ENCODE results near the gene CTXN3. TPM values are rescaled to one million over a fixed set of nuclear protein-coding genes. Genes with fewer than 3 reads are reported as not detected.

CTXN3 gene
- total and polyA plus RNA-seq, 2 donors: 0.30 TPM; not detected in 1

DNA sequence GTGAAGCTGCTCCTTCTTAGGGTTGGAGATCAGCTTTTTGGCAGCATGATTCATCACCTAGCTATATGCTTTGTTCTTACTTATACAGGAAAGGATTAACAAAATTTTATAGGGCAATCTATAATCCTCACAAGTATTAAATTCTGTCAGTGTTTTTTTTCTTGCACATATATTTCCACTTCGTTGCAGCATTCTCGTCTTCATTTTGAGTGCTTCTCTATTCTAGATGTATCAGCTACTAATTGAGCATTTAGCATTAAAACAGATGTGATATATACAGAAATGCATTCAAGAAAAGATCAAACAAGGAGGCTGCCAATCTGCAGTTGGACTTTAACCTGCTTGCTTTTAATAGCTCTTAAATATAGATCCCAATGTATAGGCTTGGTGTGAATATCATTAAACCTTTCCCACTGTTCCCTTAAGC lies 3.6 kb upstream of the CTXN3 start:
- no peak overlapping the region for H3K4me3 ChIP-seq (ENCODE audit: low read length in 2 of 2)
- WGBS: 90% methylated on average over 2 of the region's 2 CpGs
- H3K4me1 ChIP-seq (ENCODE audit: control insufficient read depth in 2 of 2, insufficient read depth in 2 of 2, low read length in 2 of 2): no peaks in the 10 kb centered on the region
- no peaks in the 10 kb centered on the region for H3K9me3 ChIP-seq (ENCODE audit: control insufficient read depth in 2 of 2, insufficient read depth in 1 of 2, low read length in 1 of 2)
- no peak for DNase-seq (ENCODE audit: low read depth in 6 of 9, low spot score in 9 of 9)
- H3K27ac ChIP-seq (ENCODE audit: low read depth in 1 of 2, low read length in 1 of 2): no peak overlapping the region
- H3K27me3 ChIP-seq (ENCODE audit: control insufficient read depth in 2 of 2, insufficient read depth in 1 of 2, low read length in 1 of 2): no peaks in the 10 kb centered on the region
- H3K36me3 ChIP-seq (ENCODE audit: control insufficient read depth in 2 of 2, insufficient read depth in 2 of 2, low read length in 1 of 2): no peaks in the 10 kb centered on the region

DNA sequence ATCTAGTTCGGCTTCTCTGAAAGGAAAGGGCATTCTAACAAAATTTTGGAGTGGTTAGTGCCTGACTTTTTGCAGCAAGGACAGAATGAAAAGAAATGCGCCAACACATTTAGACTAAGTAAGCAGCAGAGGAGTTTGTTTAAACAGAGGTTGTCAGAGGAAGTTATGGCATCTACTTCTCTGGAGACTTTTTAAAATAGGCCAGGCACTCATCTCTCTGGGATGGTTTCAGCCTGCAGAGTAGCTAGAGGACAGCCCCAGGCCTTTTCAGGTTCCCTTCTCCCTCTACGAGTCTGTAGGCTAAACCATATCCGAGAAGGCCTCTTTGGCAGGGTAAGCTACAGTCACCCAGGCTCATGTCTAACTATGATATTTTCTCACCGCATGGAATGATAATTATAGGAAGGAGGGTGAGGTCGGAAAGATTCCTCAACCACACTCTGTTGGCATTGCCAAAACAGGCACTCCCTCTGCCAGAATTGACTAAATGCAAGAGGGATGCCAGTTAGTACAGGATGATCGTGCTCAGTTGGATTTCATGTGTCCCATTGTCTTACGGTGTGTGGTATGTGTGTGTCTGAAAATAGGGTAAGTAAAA lies 1.4 kb upstream of the CTXN3 start:
- no peak overlapping the region for H3K27ac ChIP-seq (ENCODE audit: low read depth in 1 of 2, low read length in 1 of 2)
- 97% methylated on average over 8 of the region's 8 CpGs for WGBS
- H3K4me1 ChIP-seq (ENCODE audit: control insufficient read depth in 2 of 2, insufficient read depth in 2 of 2, low read length in 2 of 2): no peaks in the 10 kb centered on the region
- no peaks in the 10 kb centered on the region for H3K27me3 ChIP-seq (ENCODE audit: control insufficient read depth in 2 of 2, insufficient read depth in 1 of 2, low read length in 1 of 2)
- no peaks in the 10 kb centered on the region for H3K36me3 ChIP-seq (ENCODE audit: control insufficient read depth in 2 of 2, insufficient read depth in 2 of 2, low read length in 1 of 2)
- DNase-seq (ENCODE audit: low read depth in 6 of 9, low spot score in 9 of 9): no peak
- no peak overlapping the region for H3K4me3 ChIP-seq (ENCODE audit: low read length in 2 of 2)
- no peaks in the 10 kb centered on the region for H3K9me3 ChIP-seq (ENCODE audit: control insufficient read depth in 2 of 2, insufficient read depth in 1 of 2, low read length in 1 of 2)

DNA sequence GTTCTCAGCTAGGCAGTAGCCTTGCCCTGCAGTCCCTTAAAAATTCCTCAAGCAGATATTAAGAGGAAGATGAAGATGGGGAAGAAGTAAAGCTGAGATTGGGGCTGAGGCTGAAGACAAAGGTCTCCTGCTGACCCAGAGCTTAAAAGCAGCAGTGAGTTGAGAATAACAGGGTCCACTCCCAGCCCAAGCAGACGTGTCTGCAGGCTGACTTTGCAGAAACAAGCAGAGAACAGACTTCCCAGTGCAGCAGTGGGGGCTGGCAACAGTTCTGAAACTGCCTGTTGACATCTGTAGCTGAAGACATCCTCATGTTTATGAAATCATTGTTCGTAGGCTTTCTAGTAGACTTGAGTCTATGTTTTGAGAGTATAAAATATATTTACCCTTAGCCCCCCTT lies 1.1 kb downstream of the CTXN3 start:
- Histone ChIP-seq H3K27ac (ENCODE audit: low read depth in 1 of 2, low read length in 1 of 2) (no peak overlapping the region), H3K9me3 (ENCODE audit: control insufficient read depth in 2 of 2, insufficient read depth in 1 of 2, low read length in 1 of 2) (no peaks in the 10 kb centered on the region), H3K27me3 (ENCODE audit: control insufficient read depth in 2 of 2, insufficient read depth in 1 of 2, low read length in 1 of 2) (no peaks in the 10 kb centered on the region), H3K4me1 (ENCODE audit: control insufficient read depth in 2 of 2, insufficient read depth in 2 of 2, low read length in 2 of 2) (no peaks in the 10 kb centered on the region), H3K4me3 (ENCODE audit: low read length in 2 of 2) (no peak overlapping the region), H3K36me3 (ENCODE audit: control insufficient read depth in 2 of 2, insufficient read depth in 2 of 2, low read length in 1 of 2) (no peaks in the 10 kb centered on the region)
- DNase-seq (ENCODE audit: low read depth in 6 of 9, low spot score in 9 of 9): no peak
- WGBS: 30% methylated on average over 2 of the region's 2 CpGs

DNA sequence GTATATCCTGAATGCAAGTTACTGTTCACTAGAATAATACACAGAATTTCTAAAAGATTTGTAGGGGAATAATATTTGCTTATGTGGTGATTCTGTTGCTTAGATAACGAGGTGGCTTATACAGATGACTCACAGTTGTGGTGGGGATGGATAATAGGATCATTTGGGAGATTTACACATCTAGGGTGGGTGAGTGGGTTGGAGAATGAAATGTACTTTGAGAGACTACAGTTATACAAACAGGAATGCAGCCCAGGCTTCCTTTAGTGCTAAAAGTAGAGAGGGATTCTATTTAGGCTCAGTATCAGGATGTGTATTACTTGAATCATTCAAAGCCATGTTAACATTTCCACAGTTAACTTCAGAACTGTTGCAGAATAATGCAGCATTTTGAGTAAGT lies 1.8 kb downstream of the CTXN3 start:
- Histone ChIP-seq H3K9me3 (ENCODE audit: control insufficient read depth in 2 of 2, insufficient read depth in 1 of 2, low read length in 1 of 2) (no peaks in the 10 kb centered on the region), H3K4me3 (ENCODE audit: low read length in 2 of 2) (no peak overlapping the region), H3K27ac (ENCODE audit: low read depth in 1 of 2, low read length in 1 of 2) (no peak overlapping the region), H3K36me3 (ENCODE audit: control insufficient read depth in 2 of 2, insufficient read depth in 2 of 2, low read length in 1 of 2) (no peaks in the 10 kb centered on the region), H3K27me3 (ENCODE audit: control insufficient read depth in 2 of 2, insufficient read depth in 1 of 2, low read length in 1 of 2) (no peaks in the 10 kb centered on the region), H3K4me1 (ENCODE audit: control insufficient read depth in 2 of 2, insufficient read depth in 2 of 2, low read length in 2 of 2) (no peaks in the 10 kb centered on the region)
- WGBS: 81% methylated on average over 1 of the region's 1 CpG
- DNase-seq (ENCODE audit: low read depth in 6 of 9, low spot score in 9 of 9): no peak

DNA sequence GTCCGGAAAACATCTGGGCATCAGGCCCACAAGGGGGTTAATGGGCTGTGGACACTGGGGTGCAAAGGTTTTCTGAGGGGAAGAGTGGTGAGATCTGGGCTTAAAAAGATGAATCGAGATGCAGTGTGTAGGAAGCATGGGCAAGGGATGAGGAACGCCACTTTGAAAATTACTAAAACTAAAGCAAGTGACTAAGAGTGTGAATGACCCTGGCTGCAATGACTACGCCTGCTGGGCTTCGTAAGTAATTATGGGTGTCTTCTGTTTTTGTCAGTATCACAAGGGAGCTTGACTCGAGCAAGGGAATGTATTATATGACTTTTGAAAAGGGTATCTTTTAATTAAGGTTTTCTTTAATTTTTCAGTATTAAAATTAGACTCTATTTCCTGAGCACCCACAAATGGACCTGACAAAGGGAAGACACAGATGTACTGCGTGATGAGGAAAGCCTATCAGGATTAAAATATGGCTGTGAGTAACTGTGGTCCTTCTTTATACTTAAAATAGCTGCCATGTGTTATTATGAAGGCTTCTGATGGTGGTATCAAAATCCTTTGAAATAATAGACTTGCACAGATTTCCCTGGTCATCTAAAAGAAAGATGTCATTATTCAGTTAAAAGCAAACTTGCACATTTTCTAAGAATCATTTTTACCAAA lies 4.2 kb downstream of the CTXN3 start:
- Histone ChIP-seq H3K27ac (ENCODE audit: low read depth in 1 of 2, low read length in 1 of 2) (no peak overlapping the region), H3K4me1 (ENCODE audit: control insufficient read depth in 2 of 2, insufficient read depth in 2 of 2, low read length in 2 of 2) (no peaks in the 10 kb centered on the region), H3K4me3 (ENCODE audit: low read length in 2 of 2) (no peak overlapping the region), H3K9me3 (ENCODE audit: control insufficient read depth in 2 of 2, insufficient read depth in 1 of 2, low read length in 1 of 2) (no peaks in the 10 kb centered on the region), H3K27me3 (ENCODE audit: control insufficient read depth in 2 of 2, insufficient read depth in 1 of 2, low read length in 1 of 2) (no peaks in the 10 kb centered on the region), H3K36me3 (ENCODE audit: control insufficient read depth in 2 of 2, insufficient read depth in 2 of 2, low read length in 1 of 2) (no peaks in the 10 kb centered on the region)
- no peak for DNase-seq (ENCODE audit: low read depth in 6 of 9, low spot score in 9 of 9)
- WGBS: 98% methylated on average over 7 of the region's 7 CpGs

DNA sequence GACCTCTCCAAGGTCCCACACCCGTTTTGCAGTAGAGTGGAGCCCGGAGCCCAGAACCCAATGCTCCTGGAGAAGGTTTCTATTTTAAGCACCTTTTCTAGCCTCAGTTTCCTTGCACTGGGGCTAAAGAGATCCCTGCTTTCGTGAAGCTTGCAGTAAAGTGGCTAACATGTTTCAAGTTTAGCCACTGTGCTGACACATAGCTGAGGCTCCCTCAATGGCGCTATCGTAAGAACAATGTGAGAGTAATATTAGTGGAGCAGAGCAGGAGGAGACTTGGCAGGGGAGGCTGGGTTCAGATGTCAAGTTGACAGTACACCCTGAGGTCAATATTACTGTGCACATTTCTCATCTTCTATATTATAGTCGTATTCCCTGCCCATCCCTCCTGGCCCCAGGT lies 7.9 kb downstream of the CTXN3 start:
- Histone ChIP-seq H3K4me1 (ENCODE audit: control insufficient read depth in 2 of 2, insufficient read depth in 2 of 2, low read length in 2 of 2) (no peaks in the 10 kb centered on the region), H3K4me3 (ENCODE audit: low read length in 2 of 2) (no peak overlapping the region), H3K9me3 (ENCODE audit: control insufficient read depth in 2 of 2, insufficient read depth in 1 of 2, low read length in 1 of 2) (no peaks in the 10 kb centered on the region), H3K36me3 (ENCODE audit: control insufficient read depth in 2 of 2, insufficient read depth in 2 of 2, low read length in 1 of 2) (no peaks in the 10 kb centered on the region), H3K27me3 (ENCODE audit: control insufficient read depth in 2 of 2, insufficient read depth in 1 of 2, low read length in 1 of 2) (no peaks in the 10 kb centered on the region), H3K27ac (ENCODE audit: low read depth in 1 of 2, low read length in 1 of 2) (no peak overlapping the region)
- 84% methylated on average over 6 of the region's 6 CpGs for WGBS
- no peak for DNase-seq (ENCODE audit: low read depth in 6 of 9, low spot score in 9 of 9)

DNA sequence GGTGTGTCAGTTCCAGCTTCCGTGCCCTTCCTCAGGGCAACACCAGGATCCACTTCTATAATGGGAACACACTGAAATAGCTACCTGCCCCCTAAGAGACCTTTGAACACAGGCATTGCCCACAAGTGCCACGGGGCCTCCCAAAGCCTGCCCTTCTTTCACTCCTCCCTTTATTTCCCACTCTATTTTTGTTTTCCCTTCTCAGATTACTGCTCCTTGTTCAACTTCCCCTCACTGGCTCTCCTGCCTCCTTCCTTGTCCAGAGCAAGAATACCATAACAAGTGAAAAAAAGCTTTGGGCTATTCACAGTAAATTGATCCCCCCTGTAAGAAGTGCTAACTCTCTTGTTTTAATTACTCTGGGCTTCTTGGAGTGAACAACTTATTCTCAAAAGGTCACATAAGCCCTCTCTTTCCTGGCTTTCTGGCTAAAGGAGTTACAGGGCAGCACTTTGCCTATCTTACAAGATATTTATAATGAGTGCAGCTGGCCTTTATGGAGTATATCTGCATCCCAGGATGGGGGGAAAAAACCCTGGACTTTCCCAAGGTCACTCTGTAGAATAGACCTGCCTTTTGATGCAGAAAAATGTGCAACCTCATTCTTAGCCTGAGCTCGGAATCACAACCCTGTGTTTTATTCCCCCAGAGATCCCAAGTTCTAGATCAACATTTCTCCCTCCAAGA lies 11.3 kb downstream of the CTXN3 start:
- H3K4me1 ChIP-seq (ENCODE audit: control insufficient read depth in 2 of 2, insufficient read depth in 2 of 2, low read length in 2 of 2): no peaks in the 10 kb centered on the region
- no peak for DNase-seq (ENCODE audit: low read depth in 6 of 9, low spot score in 9 of 9)
- no peak overlapping the region for H3K27ac ChIP-seq (ENCODE audit: low read depth in 1 of 2, low read length in 1 of 2)
- no peaks in the 10 kb centered on the region for H3K9me3 ChIP-seq (ENCODE audit: control insufficient read depth in 2 of 2, insufficient read depth in 1 of 2, low read length in 1 of 2)
- 71% methylated on average over 3 of the region's 3 CpGs for WGBS
- no peaks in the 10 kb centered on the region for H3K27me3 ChIP-seq (ENCODE audit: control insufficient read depth in 2 of 2, insufficient read depth in 1 of 2, low read length in 1 of 2)
- H3K4me3 ChIP-seq (ENCODE audit: low read length in 2 of 2): no peak overlapping the region
- no peaks in the 10 kb centered on the region for H3K36me3 ChIP-seq (ENCODE audit: control insufficient read depth in 2 of 2, insufficient read depth in 2 of 2, low read length in 1 of 2)

DNA sequence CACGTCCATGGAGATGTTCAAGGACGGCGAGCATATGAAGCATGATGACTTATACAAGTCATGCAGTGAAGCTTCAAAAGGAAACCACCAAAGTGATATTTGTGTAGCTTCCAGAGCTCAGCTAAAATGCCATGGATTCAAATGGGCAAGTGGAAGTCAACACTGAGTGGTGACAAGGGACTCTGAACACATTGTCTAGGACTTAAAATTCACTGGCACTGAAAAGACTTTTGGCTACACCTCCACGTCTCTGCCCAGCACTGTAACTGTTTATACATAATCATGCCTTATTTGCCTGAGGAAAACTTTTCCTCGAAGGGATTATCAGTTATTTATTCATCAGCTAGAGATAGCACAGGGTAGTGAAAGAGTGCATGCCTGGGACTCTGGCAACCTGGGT lies 15.2 kb downstream of the CTXN3 start:
- H3K36me3 ChIP-seq (ENCODE audit: control insufficient read depth in 2 of 2, insufficient read depth in 2 of 2, low read length in 1 of 2): no peaks in the 10 kb centered on the region
- WGBS: 96% methylated on average over 5 of the region's 5 CpGs
- H3K4me3 ChIP-seq (ENCODE audit: low read length in 2 of 2): no peak overlapping the region
- no peaks in the 10 kb centered on the region for H3K4me1 ChIP-seq (ENCODE audit: control insufficient read depth in 2 of 2, insufficient read depth in 2 of 2, low read length in 2 of 2)
- no peak for DNase-seq (ENCODE audit: low read depth in 6 of 9, low spot score in 9 of 9)
- H3K27me3 ChIP-seq (ENCODE audit: control insufficient read depth in 2 of 2, insufficient read depth in 1 of 2, low read length in 1 of 2): no peaks in the 10 kb centered on the region
- no peaks in the 10 kb centered on the region for H3K9me3 ChIP-seq (ENCODE audit: control insufficient read depth in 2 of 2, insufficient read depth in 1 of 2, low read length in 1 of 2)
- H3K27ac ChIP-seq (ENCODE audit: low read depth in 1 of 2, low read length in 1 of 2): no peak overlapping the region

DNA sequence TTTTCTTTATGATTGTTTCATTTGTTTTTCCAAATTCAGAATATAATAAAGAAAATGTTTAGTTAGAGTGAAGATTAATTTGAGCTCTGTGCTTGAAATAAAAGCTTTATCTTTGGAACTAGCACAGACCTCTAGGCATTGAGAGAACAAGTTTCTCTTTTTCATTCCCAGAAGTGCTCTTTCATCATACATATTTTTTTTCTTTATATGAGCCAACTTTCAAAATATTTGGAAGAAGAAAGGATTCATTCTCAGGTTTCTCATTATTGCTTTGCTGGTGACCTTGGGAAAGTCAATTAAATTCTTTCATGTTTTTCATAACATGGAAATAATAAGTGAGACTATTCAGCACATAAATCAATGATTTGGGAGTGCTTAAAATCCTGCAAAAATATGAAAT lies 16.8 kb downstream of the CTXN3 start:
- no peak overlapping the region for H3K4me3 ChIP-seq (ENCODE audit: low read length in 2 of 2)
- no peaks in the 10 kb centered on the region for H3K27me3 ChIP-seq (ENCODE audit: control insufficient read depth in 2 of 2, insufficient read depth in 1 of 2, low read length in 1 of 2)
- H3K27ac ChIP-seq (ENCODE audit: low read depth in 1 of 2, low read length in 1 of 2): no peak overlapping the region
- H3K36me3 ChIP-seq (ENCODE audit: control insufficient read depth in 2 of 2, insufficient read depth in 2 of 2, low read length in 1 of 2): no peaks in the 10 kb centered on the region
- H3K4me1 ChIP-seq (ENCODE audit: control insufficient read depth in 2 of 2, insufficient read depth in 2 of 2, low read length in 2 of 2): no peaks in the 10 kb centered on the region
- no peak for DNase-seq (ENCODE audit: low read depth in 6 of 9, low spot score in 9 of 9)
- no peaks in the 10 kb centered on the region for H3K9me3 ChIP-seq (ENCODE audit: control insufficient read depth in 2 of 2, insufficient read depth in 1 of 2, low read length in 1 of 2)
